Activated CD4-positive, alpha-beta T cell treated with anti-CD3 and anti-CD28 coated beads, Interleukin-2, Interleukin-4, amounts not matched to agents 100 ng/mL and 50 ng/mL, durations not matched to agents 16 hours and 8 hours (primary cell): Measurements from ENCODE around the gene ZNF18.

Source experiments
- DNase-seq: peaks from one replicate; pipeline ENCODE4 v3.0.0-alpha.2; 2020; ENCODE audit warnings: low spot score

The ZNF18 gene

GRCh38 chr17:11997147-11997971, at the start of gene ZNF18:
Gene ZNF18 (minus strand): TSS chr17:11997475. CDS start chr17:11992829, 4,646 bp downstream.
- peak; percentile 95 for DNase-seq

GRCh38 chr17:12046786-12047185, 49.5 kb upstream of the ZNF18 start:
- DNase-seq, result no peak

DNA sequence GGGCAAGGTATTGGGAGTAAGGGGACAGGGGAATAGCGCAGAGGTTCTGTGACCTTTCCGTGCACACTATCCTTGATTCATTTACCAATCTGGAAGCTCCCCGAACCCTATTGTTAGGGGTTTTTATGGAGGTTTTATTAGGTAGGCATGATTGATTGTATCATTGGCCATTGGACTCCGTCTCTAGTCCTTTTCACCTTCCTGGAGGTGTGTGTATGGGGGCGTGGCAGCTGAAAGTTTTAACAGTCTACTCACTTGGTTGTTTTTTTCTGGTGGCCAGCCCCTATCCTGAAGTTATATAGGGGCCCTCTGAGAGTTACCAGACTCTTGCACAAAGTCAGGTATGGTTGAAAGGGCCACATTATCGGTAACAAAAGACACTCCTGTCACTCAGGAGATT, 46.4 kb upstream of the ZNF18 start:
- DNase-seq, result no peak

DNA sequence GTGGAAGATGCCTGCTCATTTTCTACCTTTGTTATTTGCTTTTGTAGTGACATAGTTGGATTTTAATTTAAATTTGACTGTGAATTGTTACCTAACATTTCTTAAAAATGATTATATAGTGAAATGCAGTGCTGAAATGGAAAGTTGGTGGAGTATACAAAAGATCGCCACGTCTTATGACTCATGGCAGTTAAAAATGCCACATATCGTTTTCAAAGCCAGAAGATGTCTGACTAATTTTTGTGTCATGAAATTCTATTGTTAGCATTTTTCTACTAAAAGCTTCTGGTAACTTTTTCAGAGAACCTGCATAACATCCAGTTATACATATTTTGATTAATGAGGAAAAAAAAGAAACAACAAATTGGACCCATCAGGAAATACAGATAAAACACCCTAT, 44.0 kb upstream of the ZNF18 start:
- no peak for DNase-seq

DNA sequence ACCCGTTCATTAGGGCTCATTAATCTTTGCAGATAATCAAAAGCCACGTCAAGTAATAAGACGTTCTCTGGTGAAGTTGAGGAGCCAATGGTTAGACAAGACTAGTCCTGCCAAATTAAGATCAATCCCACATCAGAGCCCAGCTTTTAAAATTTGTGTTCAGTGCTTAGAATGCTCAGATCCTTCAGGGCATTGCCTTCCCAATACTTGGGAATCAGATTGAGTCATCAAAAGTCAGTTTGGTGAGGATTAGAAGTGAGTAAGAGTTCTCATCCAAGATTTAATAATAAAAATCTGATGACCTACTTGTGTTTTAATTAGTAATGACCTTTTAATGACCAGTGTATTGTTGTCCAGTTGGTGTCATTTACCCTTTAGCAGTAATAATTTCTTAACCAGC, 43.2 kb upstream of the ZNF18 start:
- DNase-seq, result no peak

GRCh38 chr17:12037970-12038369, 40.7 kb upstream of the ZNF18 start:
- no peak for DNase-seq

GRCh38 chr17:12035673-12036072, 38.4 kb upstream of the ZNF18 start:
- DNase-seq, result no peak

GRCh38 chr17:12034538-12034937, 37.3 kb upstream of the ZNF18 start:
- no peak for DNase-seq

GRCh38 chr17:12028611-12029010, 31.3 kb upstream of the ZNF18 start:
- DNase-seq, result no peak

DNA sequence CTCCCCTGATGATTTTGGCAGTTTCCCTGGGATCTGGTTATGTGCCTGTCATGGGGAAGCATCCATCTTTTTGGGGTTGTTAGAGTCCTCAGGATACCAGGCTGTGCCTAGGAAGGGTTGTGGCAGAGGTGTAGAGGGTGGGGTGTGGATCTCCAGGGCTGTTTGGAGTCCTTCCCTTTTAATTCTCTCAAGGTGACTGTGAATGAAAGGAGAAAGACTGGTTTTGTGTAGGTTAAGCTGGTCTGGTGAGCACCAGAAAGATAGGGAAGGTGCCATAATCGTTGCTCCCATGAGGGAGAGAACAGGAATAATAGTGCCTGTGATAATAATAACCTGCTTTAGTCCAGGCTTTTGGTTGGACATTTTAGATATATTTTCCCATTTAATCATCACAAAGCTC, 30.4 kb upstream of the ZNF18 start:
- no peak for DNase-seq

DNA sequence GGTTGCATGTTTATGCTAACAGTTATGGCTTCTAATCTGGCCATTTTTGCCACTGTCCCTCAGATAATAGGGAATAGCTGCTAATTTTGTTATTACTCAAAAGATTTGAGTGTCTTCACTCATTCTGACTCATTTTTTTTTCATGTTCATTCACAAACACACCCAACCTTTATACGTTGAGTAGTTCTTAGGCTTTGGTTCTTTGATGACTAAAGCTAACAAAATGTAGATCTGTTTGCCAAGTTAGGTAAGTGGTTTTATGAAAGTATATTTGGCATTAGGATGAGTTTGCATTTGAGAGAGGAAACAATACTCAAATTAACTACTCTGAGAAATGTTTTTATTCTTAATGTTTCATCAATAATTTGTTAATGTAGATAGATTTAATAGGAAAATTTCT, 27.1 kb upstream of the ZNF18 start:
- peak; percentile 10 for DNase-seq

DNA sequence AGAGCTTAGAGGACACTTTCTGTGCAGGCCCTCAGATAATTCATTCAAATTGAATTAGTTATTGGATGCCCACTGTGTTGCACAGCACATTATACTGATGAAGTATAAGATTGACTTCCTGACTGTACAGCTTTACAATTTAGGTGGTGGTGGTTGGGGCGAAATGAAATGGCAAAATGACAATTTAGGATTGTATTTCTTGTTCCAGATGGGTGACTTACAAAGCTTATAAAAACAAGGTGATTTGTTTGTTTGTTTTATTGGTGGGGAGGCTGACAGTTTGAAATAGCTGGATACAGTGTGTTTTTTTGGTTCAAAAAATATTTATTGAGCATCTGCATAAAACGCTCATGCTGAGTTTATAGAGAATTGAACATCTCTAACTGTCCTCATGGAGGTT, 25.0 kb upstream of the ZNF18 start:
- no peak for DNase-seq

DNA sequence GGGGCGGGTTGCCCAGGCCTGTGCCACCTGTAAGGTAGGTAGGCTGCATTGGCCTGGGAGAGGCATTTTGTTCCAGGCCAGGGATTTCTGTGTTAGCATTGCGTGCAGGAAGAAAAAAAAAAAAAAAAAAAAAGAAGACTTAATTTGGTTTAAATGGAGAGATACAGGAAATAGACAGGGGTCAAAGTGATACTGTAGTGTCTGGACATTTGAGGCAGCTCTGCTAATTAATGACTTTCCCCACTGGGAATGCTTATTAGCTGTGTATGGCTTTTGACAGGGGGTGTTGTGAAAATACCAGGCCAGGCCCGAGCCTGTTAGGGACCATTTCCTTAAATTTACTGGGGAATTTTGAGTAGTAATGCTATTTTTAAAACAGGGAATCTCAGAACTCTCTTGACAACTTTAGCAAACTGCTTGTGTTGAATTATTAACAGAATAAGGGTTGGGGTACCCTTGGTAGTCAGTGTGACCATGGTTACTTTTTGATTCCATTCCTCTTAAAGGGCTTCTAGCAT, 24.4 kb upstream of the ZNF18 start:
- no peak for DNase-seq

DNA sequence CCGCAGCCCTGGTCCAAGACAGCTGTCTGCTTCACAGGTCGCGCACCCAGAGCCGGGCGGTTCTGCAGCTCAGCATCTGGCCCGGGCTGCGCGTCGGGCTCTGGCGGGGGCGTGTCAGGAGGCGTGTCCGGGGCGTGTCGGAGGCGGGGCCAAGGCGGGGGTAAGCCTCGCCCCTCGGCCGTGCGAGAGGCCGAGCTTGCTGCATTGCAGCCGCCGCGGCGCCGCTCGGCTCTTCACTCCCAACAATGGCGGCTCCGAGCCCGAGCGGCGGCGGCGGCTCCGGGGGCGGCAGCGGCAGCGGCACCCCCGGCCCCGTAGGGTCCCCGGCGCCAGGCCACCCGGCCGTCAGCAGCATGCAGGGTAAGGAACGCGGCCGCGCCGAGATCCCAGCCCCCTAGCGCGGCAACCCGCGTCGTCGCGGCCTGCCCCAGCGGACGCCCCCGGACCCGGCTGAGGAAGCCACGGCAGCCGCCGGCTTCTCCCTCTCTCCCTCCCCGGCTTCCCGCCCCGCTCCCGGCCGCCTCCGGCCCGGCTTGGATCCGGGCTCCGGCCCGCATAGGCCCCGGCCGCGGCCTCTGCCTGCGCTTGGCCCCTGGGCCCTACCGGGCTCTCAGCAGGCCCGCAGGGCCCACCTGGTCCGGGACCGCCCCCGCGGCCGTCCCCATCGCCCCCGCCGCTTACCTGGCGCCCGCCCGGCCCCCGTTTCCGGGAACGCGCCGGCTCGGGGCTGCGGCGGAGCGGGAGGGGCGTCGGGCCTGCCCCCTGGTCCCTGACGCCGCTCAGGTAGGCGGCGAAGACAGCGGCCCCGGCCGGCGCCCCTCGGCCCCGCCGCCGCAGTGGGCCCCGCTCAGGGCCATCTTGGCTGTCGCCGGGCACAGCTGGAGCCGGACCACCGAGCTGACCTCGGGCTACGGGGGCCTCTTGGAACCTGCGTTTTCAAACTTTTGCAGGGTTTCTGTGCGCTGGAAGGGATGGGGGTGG, 23.7 kb upstream of the ZNF18 start, which contains the start of gene MAP2K4:
MAP2K4 (plus strand) TSS at position 236 of the 981 bp plus-strand sequence; CDS start at position 246, 10 bp downstream.
- peak; percentile 92 for DNase-seq

- DNase-seq, result no peak
Observed at GRCh38 chr17:12007466-12007865, 10.2 kb upstream of the ZNF18 start.

DNA sequence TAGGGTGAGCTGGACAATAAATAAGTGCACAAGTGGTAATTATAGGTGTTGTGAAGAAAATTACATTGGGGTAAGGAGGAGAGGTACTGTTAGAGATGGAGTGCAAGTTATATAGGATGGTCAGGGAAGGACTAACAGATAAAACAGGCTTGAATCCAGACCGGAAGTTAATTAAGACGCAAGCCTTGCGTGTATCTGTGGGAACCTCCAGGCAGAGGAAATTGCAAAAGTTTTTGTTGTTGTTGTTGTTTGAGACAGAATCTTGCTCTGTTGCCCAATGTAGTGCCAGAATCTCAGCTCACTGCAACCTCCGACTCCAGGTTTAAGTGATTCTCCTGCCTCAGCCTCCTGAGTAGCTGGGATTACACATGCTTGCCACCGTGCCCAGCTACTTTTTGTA, 2.4 kb upstream of the ZNF18 start:
- DNase-seq, result no peak

DNA sequence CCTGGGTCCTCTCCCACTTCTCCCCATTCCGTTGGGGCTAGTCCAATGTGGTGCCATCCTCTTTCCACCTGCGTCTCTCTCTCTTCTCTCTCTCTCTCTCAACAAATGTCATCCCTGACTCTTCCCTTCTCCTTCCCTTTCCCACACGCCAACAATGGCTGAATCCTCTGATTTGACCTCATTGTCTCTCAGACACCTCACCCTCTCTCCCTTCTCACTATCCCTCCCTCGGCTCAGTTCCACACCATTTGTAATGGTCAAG, 628 bp upstream of the ZNF18 start:
- no peak for DNase-seq

GRCh38 chr17:11996722-11997146, 541 bp downstream of the ZNF18 start:
- DNase-seq, result peak; percentile 52

- DNase-seq, result no peak
Observed at GRCh38 chr17:11991461-11991860, 5.8 kb downstream of the ZNF18 start.

DNA sequence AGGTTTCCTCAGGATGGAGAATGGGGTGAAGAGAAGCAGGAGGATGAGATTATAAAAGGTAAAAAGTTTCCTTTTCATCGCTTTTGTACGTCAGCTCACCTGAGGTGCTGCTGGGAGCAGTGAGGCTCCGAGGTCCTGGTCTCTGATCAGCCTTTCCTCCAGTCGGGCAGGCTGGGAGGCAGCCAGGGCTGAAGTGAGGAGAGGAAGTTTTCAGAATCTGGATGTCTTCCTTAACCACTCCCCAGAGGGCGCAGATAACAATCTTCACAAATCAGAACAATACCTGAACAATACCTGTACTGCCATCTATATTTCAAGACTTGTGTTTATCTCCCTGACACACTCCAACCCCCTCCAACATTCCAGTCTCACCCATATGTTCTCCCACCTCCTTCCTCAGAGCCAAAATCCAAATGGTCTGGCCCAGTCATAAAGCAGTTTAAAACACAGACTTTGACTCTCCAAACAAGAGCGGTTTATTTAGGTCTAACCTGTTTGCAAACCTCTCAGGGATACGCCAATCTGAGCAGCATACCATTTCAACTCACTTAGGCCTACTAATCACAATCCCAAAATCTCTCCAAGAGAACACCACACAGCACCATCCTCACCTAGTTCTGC, 6.8 kb downstream of the ZNF18 start:
- DNase-seq, result no peak

DNA sequence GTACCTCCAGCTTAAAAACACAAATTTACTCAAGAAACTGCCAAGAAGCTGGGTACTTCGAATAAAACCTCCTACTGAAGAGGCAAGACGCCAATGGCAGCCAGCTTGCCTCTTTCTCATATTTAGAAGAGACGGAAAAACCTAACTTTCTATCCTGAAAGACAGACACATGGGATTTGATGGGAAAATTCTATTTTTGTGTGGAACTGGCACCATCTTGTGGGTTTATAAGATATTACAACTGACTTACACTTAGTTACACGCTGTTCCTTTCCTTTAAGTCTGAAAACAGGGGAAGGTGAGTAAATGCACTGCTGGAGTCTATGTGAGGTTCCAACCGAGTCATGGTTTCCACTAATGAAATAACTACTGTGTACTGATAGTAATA, 10.3 kb downstream of the ZNF18 start:
- peak; percentile 10 for DNase-seq

DNA sequence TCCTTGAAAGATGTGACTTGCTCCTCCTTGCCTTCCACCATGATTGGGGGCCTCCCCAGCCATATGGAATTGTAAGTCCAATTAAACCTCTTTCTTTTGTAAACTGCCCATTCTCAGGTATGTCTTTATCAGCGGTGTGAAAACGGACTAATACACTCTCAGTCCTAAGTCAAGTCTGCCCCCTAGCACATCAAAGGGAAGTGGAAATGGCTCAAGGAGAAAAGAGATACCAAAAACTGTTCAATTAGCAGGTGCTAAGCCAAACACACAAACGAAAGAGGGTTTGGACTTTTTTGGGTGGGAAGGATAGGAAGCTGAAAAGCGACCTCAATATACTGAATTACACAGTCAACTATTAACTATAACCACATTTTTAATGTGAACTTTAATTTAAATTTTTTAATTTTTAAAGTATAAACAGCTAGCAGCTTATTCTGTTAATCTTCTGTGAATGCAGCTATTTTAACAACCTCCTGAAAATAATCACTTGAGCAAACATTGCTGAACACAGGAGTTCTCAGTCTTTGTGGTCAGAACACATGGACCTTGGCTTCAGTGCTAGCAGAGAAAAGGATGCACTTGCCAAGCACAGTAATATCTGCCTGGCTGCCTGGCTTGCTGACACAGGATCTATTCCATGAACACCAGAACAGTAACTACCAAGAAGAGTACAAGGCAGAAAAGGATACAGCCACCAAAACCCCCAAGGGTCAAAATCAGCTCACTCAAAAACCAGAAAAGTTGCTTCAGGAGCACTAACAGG, 10.9 kb downstream of the ZNF18 start:
- no peak for DNase-seq
